Hematopoietic multipotent progenitor cell (in vitro differentiated cells): ENCODE measurements around the gene AGPAT4. TPM values are rescaled to one million over a fixed set of nuclear protein-coding genes. Genes with fewer than 3 reads are reported as not detected.

Experiments
- DNase-seq, 3 donors: peaks; one replicate each; pipeline ENCODE4 v3.0.0-alpha.2; 2011 to 2015; ENCODE audit warnings: low read depth in 2 of 3, low spot score in 2 of 3
- total RNA-seq: library from RNA; depleted of rRNA; stranded (reverse); fragments of >200 nt; gene quantifications from one replicate; pipeline ENCODE4 v1.2.3, GENCODE V29; 2012

AGPAT4 gene
- total RNA-seq, 1 donor, result 28.5 TPM

GRCh38 chr6:161171207-161171606, 102.7 kb downstream of the AGPAT4 start:
- DNase-seq, result no peak

DNA sequence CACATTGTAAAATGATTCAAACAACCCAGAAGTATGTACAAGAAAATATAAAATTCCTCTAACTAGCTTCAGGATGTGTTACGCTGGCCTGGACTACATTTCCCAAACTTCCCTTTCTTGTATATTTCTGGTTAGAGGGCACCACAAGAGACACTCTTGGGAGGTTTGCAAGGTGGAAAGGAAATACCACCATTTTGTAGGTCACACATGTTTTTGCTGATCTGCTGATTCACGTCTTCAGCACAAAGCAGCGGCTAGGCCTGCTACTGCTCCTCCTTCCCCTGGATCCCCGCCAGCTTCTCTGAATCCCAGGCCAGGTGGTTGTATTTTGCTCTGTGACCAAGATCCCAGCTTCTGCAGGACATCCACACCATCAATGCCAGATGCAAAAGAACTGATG, 104.2 kb downstream of the AGPAT4 start:
- DNase-seq, result peak in 2 of 3 donors; percentile 42 to 80

GRCh38 chr6:161169035-161169434, 104.8 kb downstream of the AGPAT4 start:
- no peak for DNase-seq

- DNase-seq, result no peak
Observed at GRCh38 chr6:161168281-161168891, 105.5 kb downstream of the AGPAT4 start.

DNA sequence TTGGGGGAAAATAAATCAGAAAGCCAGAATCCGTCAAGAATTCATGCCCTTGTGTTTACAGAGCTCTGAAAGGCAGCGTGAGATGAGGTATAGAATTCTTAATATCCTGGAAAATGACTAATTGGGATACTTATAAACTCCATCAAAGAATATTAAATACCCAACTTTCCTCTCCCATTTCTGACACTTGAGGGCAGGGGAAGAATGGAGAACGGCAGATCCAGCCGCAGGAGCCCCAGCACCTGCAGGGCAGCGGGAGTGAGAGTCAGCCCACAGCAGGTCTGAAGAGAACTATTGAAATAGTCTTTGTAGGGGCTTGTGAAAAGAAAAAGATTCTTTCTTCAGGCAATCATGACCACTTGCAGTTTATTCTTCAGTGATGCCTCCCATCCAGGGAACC, 107.2 kb downstream of the AGPAT4 start:
- no peak for DNase-seq

DNA sequence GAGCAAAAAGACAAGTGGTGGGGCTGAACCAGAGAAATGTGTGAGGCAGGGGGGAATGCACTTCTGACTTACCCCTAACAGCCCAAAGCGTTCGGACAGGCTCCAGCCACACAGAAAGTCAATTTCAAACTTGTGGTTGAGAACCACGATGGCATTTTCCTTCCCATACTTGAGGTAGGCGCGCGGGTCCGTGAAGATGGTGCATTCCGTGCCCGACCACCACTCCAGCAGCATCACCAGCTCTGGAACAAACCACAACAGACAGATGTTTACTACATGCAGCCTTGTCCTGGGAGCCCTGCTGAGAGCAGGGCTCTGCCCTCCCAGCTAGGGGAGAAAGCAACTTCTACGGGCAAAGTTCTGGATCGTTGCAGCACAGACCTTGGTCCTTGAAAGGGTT, 107.7 kb downstream of the AGPAT4 start:
- DNase-seq, result no peak

GRCh38 chr6:161164182-161164625, 109.7 kb downstream of the AGPAT4 start:
- no peak for DNase-seq

DNA sequence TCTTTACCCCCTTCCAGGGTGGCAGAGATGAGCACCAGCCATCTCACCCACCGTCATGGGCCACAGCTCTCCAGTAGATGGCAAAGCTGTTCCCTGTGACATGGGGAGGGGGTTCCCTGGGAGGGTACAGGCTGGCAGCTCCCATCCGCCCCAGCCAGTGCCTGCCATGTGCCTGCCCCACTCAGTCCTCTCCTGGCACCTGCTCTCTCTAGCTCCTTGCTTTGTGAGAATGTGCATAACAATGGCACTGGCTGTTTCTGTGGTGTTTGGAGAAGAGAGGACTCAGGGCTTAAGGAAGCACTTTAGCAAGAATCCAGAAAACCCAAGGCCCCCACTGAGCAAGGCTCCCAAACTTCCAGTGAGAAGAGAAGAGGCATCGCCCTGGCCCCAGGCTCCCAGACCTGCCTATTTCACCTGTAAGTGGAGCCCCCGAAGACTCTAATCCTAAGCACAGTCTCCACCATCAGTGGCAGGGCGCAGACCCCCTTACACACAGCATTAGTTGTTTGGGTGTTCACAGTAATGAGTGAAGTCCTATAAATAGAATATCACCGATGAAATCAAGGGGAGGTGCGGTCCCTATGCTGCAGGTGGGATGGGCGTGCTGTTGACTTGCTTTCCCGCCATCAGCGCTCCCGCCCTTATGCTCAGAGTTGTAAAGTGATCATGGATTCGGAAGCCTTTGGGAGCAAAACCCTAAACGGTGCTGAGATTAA, 110.2 kb downstream of the AGPAT4 start:
- DNase-seq, result no peak

- DNase-seq, result no peak
Observed at GRCh38 chr6:161162722-161163121, 111.1 kb downstream of the AGPAT4 start.

GRCh38 chr6:161161889-161162624, 111.8 kb downstream of the AGPAT4 start:
- no peak for DNase-seq

DNA sequence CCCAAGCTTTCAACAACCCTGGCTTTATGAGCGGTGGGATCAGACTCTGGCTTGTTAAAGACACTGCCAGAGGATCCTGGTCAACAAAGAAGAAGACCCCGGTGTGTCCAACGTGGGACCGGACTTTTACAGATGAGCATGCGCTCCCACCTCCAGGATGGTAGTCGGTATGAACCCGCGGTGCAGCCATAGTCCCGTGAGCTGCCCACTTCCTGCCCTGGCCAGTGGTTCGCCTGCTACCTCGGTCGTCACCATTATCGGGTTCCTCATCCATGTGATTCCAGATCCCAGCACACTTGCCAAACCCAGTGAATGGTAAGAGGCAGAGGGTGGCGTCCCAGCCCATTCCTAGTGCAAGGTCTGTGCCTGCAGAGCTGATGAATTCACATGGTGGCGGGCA, 112.7 kb downstream of the AGPAT4 start:
- DNase-seq, result no peak

DNA sequence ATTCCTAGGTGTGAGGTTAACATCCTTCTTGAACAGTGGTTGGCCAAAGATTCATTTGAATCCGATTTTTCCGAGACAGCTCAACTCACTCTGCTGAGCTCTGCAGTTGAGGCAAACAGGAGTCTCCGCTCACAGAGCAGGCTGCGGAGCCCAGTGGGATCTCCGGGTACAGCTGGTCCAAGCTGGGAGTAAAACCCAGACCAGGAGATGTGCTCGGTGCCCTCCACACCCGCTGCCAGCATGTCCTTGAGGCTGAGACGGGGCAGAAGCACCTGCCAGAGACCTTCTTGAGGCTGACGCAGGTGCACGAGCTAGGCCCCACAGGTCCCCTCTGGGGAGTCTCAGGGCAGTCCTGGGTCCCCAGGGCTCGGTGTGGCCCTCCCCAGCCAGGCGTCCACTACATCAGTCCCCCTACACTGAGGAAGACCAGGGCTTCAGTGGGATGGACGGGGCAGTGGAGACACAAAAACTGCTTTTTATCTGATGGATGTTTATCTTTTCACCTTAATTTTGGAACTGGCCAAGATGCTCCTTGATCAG, 119.0 kb downstream of the AGPAT4 start:
- no peak for DNase-seq

DNA sequence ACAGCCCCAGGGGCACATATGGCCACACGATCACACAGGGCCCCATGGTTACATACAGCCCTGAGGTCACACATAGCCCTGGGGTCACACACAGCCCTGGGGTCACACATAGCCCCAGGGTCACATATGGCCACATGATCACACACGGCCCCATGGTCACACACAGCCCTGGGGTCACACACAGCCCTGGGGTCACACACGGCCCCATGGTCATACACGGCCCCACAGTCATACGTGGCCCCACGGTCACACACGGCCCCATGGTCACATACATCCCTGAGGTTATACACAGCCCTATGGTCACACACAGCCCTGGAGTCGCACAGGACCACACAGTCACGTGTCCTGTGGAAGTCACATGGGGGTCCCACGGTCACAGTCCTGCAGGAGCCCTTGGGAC, 120.1 kb downstream of the AGPAT4 start:
- no peak for DNase-seq

DNA sequence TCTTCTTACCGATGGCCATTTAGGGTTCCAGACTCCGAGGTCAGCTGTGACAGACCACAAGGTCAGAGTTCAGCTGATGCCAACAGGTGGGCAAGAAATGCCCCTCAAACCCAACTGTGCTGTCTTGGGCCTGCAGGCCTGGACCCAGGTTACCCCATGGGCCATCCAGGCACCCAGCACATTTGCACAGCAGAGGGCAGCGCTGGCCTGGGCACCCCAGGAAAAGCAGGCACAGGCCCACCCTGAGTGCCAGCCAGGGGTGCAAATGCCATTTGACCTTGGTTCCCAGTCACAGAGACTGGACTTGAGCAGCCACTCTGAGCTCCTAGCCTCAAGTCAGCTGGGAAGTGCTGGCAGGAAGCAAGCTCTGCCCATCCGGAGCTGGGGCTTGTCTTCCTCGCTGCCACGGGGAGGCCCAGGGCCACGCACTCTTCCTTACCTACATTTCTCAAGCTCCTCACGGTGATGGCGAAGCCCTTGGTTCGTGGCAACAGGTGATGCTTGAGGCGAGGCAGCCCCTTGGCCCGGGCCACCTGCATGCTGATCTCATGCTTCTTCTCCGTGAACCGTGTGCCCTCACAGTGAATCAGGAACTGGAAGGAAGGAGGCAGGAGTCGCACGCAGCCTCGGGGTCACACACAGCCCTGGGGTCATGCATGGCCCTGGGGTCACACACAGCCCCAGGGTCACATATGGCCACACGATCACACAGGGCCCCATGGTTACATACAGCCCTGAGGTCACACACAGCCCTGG, 120.8 kb downstream of the AGPAT4 start:
- peak in 2 of 3 donors; percentile 24 to 47 for DNase-seq

DNA sequence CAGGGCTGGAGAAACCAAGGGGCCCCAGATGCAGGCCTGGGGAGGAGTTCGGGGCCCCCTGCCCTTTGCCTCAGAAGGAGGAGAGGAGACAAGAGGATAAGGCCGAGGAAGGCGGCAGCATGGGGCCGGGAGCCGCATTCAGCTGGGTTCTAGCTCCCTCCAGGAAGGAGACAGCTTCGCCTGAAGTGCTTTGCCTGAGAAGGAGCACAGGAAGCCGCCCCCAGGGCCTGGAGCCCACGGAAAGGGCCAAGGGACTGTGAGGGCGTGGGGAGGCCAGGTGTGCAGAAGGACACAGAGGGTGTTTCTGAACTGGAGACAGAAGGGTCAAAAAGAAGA, 121.4 kb downstream of the AGPAT4 start:
- no peak for DNase-seq

DNA sequence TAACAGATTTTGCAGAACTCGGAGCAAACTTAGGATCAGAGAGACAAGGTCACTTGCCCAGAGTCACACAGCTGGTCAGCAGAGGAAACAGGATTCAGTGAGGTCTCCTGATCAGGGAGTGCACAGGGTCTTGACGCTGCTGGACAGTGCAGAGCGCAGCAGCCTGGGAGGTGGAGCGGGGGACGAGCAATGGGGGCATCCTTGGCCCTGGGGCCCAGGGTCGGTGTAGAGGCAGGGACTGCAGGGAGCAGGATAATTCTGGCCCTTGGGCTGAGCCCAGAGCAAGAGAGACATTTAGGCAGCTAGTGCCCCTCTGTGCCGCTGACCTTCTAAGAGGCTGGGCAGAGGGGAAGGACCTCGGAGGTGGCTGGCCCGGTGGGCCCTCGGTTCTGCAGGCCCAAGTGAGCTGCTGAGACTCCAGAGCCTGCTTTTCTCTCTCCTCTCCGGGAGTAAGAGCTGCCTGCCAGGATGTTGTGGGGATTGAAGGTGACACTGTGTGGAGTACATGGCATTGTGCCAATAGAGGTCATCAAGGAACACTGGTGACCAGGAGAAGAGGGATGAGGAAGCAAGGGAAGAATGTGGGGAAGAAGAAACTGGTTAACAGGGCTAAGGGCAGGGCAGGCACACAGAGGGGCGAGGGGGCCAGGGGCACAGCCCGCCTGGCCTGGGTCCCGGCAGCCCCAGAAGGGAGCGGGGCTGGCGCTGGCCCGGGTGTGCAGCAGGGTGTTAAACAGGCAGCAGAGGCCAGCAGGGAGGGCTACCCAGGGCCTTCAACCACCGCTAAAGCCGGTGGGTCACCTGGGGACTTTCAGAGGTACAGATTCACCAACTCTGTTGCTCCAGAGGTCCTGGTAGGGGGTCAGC, 122.0 kb downstream of the AGPAT4 start:
- no peak for DNase-seq

DNA sequence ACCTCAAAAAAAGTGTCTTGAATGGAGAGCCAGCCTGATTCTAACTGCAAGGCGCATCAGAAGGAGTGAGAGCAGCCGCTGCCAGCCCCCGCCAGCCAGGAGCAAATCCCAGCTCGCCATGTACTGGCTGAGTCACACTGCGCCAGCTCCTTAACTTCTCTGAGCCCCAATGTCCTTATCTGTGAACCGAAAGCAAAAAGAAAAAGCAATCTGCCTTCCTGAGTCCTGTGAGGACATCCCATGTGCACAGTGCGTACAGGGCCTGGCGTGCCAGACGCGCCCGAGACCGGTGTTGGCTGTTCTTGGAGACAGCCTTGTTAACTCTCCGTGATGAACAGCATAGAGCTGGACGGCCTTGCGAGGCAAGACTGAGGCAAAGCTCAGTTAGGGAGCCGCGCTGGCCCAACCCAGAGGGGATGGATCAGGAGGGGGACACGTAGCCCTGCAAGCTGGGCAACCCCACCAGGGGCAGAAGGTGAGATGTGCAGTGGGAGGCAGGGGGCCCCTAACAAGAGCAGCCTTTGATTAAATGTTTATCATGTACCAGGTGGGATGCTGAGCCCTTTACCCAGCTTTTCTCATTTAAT, 122.7 kb downstream of the AGPAT4 start:
- DNase-seq, result no peak

DNA sequence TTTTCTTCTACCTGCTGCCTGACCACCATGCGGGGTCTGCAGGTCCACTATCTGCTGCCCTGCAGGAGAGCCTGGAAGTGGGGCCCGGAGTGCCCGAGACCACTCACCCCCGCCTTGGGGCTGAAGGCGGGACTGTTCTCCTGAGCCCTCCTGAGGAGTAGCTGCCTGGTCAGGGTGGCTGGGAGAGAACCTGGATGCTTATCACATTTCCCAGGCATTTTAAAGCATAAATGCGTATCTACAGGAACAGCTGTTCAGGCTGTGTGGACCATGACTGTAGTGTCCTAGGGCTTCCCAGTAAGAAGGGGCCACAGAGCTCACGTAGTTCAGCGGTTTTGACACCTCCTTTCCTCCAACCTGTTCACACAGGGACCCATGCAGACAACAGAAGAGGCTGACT, 123.3 kb downstream of the AGPAT4 start:
- no peak for DNase-seq

DNA sequence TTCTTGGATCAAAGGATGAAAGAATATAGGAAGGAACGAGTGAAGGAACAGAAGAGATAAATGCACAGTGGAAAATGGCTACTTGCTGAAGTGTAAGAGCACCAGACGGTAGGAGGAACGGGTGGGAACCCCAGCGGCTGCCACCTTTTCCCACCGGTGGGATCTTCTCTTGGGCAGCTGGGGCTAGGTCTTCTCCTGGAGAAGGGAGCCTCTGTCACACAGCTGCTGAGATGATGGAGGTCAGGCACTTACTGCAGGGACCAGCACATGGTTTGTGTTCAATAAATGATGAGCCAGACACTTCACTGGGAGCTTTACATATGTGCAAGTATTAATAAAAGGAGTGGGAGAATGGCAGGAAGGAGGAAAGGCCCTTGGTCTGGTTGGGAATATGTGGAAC, 123.7 kb downstream of the AGPAT4 start:
- no peak for DNase-seq
